RWPE2 (cell line): ENCODE results near the gene CDC42EP2.

Source experiments
- ATAC-seq: fragments of 200-7000 bp; cut with Tn5 transposase; 3 replicates; pipeline ENCODE4 v1.9.1; 2021; ENCODE audit warnings: low read depth
- DNase-seq: peaks from one replicate; pipeline ENCODE4 v3.0.0-alpha.2; 2020; ENCODE audit warnings: low spot score
- H3K27ac ChIP-seq: fragments of 450-650 bp; 2 replicates; pipeline ENCODE4 v1.5.1; 2017; ENCODE audit warnings: mild to moderate bottlenecking; ENCODE audit not compliant: poor library complexity, severe bottlenecking
- H3K27me3 ChIP-seq: fragments of 250-450 bp; sonication (Bioruptor Pico); 2 replicates; pipeline ENCODE4 v1.5.1; 2021; ENCODE audit warnings: mild to moderate bottlenecking, moderate library complexity; ENCODE audit not compliant: insufficient read depth, poor library complexity, severe bottlenecking
- H3K36me3 ChIP-seq: fragments of 250-450 bp; sonication (Bioruptor Pico); 2 replicates; pipeline ENCODE4 v1.5.1; 2020; ENCODE audit warnings: low read depth, mild to moderate bottlenecking, moderate library complexity
- H3K4me1 ChIP-seq: fragments of 250-450 bp; sonication (Bioruptor Pico); 2 replicates; pipeline ENCODE4 v1.5.1; 2021; ENCODE audit warnings: mild to moderate bottlenecking, moderate library complexity; ENCODE audit not compliant: insufficient read depth, poor library complexity, severe bottlenecking
- H3K4me3 ChIP-seq: fragments of 250-450 bp; sonication (Bioruptor Pico); 2 replicates; pipeline ENCODE4 v1.5.1; 2021; ENCODE audit warnings: mild to moderate bottlenecking, moderate library complexity; ENCODE audit not compliant: severe bottlenecking
- H3K9me3 ChIP-seq: fragments of 250-450 bp; sonication (Bioruptor Pico); 2 replicates; pipeline ENCODE4 v1.5.1; 2021; ENCODE audit warnings: mild to moderate bottlenecking, moderate library complexity; ENCODE audit not compliant: severe bottlenecking
- CTCF ChIP-seq: fragments of 450-650 bp; IDR thresholded peaks from one replicate; pipeline ENCODE4 v1.5.1; 2017; ENCODE audit warnings: mild to moderate bottlenecking, moderate library complexity; ENCODE audit not compliant: poor library complexity, severe bottlenecking

CDC42EP2 gene

GRCh38 chr11:65356394-65356972 lies 41.8 kb downstream of the CDC42EP2 start:
- peaks cover 13% of the 10 kb centered on the region for H3K36me3 ChIP-seq
- no peaks in the 10 kb centered on the region for H3K4me1 ChIP-seq
- peaks cover 3% of the 10 kb centered on the region for H3K27me3 ChIP-seq
- no peak for TF ChIP-seq CTCF
- DNase-seq (no peak), ATAC-seq (no peak)
- no peak overlapping the region for H3K27ac ChIP-seq
- H3K4me3 ChIP-seq, result no peak overlapping the region
- H3K9me3 ChIP-seq, result no peaks in the 10 kb centered on the region

- Histone ChIP-seq H3K4me1 (no peaks in the 10 kb centered on the region), H3K4me3 (no peak overlapping the region), H3K27ac (no peak overlapping the region), H3K9me3 (no peaks in the 10 kb centered on the region), H3K27me3 (peaks cover 3% of the 10 kb centered on the region), H3K36me3 (peaks cover 8% of the 10 kb centered on the region)
- TF ChIP-seq CTCF, result no peak
- DNase-seq, result no peak
- no peak for ATAC-seq
These were observed 43.2 kb downstream of the CDC42EP2 start for GRCh38 chr11:65357856-65358356.

- no peak overlapping the region for H3K27ac ChIP-seq
- DNase-seq, result no peak
- no peaks in the 10 kb centered on the region for H3K4me1 ChIP-seq
- no peaks in the 10 kb centered on the region for H3K36me3 ChIP-seq
- ATAC-seq, result no peak
- H3K27me3 ChIP-seq, result no peaks in the 10 kb centered on the region
- no peak for TF ChIP-seq CTCF
- H3K9me3 ChIP-seq, result no peaks in the 10 kb centered on the region
- H3K4me3 ChIP-seq, result no peak overlapping the region
These were observed 47.8 kb downstream of the CDC42EP2 start for GRCh38 chr11:65362320-65362931.

- H3K4me3 ChIP-seq, result no peak overlapping the region
- H3K27me3 ChIP-seq, result no peaks in the 10 kb centered on the region
- no peaks in the 10 kb centered on the region for H3K36me3 ChIP-seq
- H3K4me1 ChIP-seq, result no peaks in the 10 kb centered on the region
- ATAC-seq (no peak), DNase-seq (no peak)
- no peak overlapping the region for H3K27ac ChIP-seq
- H3K9me3 ChIP-seq, result no peaks in the 10 kb centered on the region
- TF ChIP-seq CTCF, result no peak
These were observed 48.3 kb downstream of the CDC42EP2 start for GRCh38 chr11:65362966-65363365.

- H3K27ac ChIP-seq, result no peak overlapping the region
- H3K27me3 ChIP-seq, result no peaks in the 10 kb centered on the region
- no peaks in the 10 kb centered on the region for H3K4me1 ChIP-seq
- no peak for ATAC-seq
- no peaks in the 10 kb centered on the region for H3K9me3 ChIP-seq
- no peaks in the 10 kb centered on the region for H3K36me3 ChIP-seq
- no peak for DNase-seq
- no peak overlapping the region for H3K4me3 ChIP-seq
- TF ChIP-seq CTCF, result no peak
These were observed 49.1 kb downstream of the CDC42EP2 start for GRCh38 chr11:65363770-65364169.
